GM19025 (cell line): ENCODE results near the gene KIF2A.

Source experiments
- ATAC-seq: cut with Tn5 transposase; IDR thresholded peaks from one replicate; pipeline ENCODE4 v1.9.1; 2021; ENCODE audit warnings: mild to moderate bottlenecking, low read depth, moderate library complexity; ENCODE audit not compliant: unreplicated experiment

KIF2A gene

DNA sequence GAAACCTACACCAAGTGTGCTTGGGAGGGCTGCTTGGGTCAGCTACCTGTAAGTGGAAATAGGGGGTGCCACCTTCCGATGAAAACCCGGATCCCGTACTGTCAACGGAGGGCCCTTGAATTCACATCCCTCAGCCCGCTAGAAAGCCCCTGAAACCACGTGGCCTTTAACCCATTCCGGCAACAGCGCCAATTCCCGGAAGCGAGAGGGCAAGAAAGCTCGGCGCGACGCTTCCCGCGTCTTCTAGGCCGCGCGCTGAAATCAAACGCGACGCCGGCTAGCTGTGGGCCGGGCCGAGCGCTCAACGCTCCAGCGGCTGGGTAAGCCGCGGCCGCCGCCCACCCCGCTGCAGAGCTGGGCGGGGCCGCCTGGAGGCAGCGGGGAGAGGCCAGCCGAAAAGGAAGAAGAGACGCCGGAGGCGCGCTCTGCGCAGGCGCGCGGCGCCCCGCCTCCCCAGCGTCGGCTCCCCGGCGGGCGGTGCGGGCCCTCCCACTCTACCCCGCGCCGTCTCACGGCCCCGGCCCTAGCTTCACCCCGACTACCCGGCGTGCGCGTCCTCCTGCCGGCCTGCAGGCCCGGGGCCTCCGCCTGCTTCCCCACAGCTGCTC, at the start of gene KIF2A:
KIF2A (plus strand) TSS at position 492 of the 608 bp plus-strand sequence. CDS start 267 bp downstream, outside the sequence.
- ATAC-seq = peak; percentile 92

DNA sequence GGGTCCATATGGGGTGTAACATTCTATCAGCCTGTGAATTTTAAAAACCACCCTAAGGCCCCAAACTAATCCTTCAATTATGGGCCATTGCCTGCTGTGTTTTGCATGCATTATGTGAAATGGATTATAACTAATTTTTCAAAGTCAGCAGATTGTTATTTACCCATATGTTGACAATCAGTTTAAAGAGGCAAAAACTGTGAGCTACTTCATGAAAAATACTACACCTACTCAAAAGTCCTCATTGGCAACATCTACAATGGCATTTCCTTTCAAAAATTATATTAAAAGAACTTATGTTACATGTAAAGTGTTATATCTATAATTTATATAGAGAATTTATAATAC, 49.0 kb upstream of the KIF2A start:
- no peak for ATAC-seq

DNA sequence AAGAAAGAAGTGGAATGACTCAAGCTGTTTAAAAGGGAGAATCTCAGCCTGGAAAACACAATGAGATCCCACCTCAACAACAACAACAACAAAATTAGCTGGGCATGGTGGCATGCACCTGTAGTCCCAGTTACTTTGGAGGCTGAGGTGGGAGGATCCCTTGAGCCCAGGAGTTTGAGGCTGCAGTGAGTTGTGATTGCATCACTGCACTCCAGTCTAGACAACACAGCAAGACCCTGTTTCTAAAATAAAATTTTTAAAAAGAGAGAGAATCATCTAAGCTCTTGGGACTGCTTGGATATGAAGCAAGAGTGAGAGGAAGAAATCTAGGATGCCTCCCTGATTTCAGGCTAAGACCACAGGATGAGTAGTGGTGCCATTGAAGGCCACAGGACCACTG, 47.4 kb upstream of the KIF2A start:
- no peak for ATAC-seq

DNA sequence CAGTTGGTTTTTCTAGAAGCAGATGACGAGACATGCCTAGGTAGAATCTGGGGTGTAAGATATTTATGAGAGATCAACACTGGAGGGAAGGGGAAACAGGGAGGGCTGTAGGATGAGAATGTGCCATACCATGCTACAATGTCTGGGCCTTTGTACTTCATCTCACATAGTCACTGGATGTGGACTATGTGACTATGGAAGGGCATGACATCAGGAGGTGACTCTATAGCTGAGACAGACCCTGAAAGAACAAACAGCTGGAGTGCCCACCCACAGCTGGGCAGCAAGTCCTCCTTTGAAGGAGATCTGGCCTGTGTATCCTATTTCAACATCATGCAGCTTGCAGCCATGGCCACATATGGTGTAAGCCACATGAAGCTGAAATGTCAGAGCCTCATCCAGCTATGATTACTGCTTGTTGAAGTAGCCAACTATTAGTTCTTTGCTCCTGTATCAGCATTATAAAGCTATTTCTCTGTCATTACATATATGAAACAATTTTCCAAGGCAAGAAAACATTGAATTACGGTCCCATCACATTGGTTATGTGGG, 46.2 kb upstream of the KIF2A start:
- ATAC-seq = no peak

DNA sequence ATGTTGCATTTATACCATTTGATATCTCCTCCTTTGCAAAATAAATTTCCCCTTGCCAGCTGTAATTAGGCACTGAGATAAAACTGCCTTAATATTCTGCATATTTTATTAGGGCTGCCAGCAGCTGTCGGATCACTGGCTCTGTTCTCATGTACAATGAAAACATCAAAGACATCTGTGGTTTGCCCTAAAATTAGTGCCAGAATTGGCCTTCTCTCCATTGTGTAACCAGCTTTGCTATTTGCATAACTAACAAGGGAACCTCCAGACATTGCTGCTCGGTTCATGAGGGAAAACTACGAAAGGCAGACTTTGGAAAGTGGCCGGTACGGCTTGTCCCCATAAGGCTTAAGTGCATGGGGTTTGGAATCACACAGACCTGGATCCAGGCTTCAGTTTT, 45.5 kb upstream of the KIF2A start:
- no peak for ATAC-seq

DNA sequence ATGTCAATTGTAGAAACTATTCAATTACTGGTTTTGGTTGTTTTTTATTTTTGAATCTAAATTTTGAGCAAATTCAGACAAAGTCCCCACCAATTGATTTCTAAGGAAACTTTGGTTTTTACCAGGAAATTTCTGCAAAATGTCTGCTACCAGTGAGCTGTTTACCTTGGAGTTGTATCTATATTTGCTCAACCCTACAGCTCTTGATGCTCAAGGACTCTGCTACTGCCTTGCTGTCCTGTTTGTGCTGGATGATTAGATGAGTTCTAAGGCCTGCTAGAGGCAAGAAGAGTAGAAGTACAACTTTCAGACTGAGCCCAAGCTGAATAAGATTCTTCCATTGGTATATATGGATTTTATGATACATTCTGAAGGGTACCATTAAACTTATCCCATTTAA, 42.6 kb upstream of the KIF2A start:
- no peak for ATAC-seq

DNA sequence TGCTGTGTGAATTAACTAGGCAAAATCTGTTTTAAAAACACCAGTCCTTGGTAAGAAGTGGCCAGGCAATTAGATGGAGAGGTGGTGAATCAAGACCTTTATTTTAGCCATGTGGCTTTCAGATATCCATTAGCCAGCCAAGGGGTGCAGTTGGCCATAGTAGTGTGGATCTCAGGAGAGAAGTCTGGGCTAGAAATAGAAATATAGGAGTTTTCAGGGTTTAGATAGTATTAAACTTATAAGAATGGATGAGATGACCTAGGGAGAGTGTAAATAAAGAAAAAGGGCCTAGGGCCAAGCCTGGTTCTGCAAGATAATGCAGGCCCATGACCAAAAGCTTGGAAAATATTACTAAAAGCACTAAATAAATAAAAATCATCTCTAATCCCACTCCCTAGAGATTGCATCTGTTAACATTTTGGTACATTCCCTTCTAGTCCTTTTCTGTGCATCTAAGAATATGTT, 40.3 kb upstream of the KIF2A start:
- no peak for ATAC-seq

DNA sequence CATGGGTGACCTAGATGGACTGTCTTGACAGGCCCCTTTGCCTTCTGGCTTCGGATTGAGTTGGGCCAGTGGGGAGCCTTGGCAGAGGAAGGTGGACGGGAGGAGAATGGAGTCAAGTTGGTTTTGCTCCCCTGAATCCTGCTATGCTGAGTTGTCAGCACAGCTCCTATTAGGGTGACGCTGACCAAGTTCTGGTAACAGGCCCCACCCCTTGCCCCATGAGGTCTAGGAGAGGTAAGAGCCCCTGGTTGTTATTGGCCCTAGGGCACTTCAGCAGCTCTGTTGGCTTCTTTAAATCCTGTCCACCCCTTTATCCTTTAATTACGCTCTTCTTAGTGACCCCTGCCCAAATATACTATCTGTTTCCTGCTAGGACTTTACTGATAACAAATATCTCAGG, 39.4 kb upstream of the KIF2A start:
- no peak for ATAC-seq

DNA sequence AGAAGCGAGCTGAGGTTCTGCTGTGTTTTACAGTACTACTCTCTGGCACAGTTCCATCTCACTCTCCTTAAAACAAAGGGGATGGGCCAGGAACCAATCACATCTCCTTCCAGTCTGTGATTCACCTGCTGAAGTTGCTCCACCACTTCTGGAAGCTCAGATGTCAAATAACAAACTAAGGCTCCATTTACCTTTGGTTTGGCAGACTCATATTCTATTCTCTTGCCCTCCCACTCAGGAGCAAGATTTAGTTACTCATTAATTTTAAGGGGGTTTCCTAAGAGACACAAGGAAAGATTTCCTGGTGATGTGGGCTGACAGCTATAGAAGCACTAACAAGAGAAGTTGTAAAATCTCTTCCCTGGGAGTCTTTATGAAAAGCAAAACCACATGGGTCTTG, 37.8 kb upstream of the KIF2A start:
- ATAC-seq = peak; percentile 66

DNA sequence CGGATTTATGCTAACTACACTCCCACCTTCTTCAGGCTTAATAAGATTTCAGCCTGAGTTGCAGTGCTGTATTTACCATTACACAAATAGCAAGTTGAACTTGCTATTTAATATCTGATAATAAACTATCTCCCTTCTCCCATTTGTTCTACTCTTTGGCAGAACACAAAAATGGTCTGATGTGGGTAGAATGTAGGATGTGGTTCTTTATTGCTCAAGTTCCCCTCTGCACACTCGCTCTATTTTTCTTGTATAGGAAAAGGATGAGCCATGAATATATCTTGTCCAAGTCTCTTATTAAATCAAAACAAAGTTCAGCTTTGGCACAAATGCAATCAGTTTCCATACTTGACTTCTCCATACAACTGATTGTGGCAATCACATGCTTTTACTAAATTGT, 37.2 kb upstream of the KIF2A start:
- no peak for ATAC-seq

DNA sequence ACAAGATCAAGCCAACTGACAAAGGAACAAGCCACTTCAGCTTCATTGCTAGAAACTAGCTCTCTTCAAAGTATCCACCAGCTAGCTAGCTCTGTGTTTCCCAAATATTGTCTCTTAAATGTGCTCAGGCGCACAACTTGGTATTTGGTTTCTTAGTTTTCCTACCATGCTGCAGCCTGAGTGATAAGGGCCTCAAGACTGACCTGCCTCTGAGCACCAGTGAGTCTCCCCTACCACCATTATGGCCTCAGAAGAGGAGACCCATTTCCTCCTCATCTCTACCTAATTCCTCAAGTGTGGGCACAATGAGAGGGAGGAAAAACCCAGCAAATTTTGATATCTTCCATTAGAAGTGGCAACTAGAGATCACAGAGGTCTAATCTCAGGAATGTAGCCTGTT, 34.6 kb upstream of the KIF2A start:
- ATAC-seq = no peak

DNA sequence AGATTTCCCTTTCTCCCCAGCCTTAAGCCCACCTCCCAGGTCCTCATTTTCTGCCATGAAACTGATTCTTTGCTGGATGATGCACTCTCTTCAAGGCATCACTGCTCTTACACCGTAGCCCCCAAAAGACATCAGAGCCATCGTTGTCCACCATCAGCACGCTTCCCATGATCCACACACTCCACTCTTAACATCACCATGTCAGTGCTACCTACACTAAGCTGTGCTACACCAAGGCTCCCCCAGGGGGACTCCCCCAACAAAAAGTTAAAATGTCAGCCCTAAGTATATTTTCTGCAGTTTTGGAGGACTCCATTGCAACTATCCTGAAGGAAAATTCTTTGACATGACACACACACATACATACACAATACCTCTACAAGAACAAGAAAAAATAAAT, 34.1 kb upstream of the KIF2A start:
- no peak for ATAC-seq

DNA sequence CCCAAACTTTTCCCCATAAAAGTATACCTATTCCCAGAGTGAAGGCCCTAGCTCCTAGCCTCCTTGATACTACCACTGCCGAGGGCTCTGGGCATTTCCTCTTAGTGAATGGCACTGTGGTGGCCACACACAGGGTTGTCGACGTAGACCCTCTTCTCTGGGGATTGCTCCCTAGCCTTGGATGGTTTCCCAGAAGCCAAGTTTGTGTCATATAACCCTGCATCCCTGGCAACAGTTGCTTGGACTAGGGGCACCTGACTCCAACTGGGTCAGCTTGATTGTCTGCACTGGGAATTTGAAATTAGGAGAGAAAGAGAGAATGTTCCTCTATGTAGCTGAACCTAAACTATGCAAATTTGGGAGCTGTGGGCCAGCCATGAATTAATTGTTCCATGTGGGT, 32.3 kb upstream of the KIF2A start:
- no peak for ATAC-seq

DNA sequence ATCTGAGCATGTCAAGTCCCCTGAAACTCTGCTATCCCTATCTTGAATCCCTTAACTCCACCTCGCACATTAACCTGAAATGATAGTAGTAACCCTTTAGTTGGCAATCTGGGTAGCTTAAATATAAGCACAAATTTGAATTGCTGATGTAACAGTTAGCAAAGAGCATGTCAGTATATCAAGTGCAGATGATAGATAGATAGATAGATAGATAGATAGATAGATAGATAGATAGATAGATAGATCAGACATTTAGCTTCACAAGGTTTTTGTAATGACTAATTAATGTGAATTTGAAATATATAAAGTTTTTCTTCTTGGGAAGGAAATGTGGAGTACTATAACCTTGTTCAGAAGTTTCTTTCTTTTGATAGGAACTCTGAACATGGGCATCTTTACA, 30.4 kb upstream of the KIF2A start:
- ATAC-seq = no peak

DNA sequence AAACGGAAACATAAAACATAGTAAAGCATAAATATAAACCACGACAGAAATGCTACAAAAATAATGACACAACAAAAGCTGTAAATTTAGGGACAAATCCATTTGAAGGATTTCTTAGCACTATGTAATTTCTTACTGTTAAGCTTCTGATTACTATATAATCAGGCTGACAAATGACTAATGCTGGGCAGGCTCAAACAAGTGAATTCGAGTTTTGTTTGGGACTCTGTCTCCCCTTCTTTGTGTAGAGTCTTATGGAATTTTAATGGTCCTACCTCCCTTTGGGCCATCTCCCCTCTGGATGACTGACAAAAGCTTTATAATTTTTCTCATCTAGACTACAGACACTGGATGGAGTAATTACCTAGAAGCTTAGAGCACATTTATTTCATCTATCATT, 24.6 kb upstream of the KIF2A start:
- ATAC-seq = no peak

DNA sequence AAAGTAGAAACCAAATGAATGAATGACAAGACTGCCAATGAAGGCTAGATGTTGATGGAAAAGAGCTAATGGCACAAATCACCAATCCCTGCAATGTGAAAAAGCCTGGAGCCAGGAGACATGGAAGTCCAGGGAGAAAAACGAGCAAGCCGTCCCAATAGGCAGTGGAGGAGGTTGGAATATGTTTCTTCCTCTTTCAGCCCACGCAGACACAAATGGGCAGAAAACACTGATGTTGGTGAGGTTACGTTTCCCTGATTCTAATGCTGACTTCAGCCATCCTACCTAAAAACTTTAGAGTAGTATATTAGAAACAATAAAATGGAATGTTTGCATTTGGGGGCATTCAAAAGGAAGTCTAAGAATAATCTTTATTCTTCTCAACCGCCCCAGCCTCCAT, 23.9 kb upstream of the KIF2A start:
- no peak for ATAC-seq

DNA sequence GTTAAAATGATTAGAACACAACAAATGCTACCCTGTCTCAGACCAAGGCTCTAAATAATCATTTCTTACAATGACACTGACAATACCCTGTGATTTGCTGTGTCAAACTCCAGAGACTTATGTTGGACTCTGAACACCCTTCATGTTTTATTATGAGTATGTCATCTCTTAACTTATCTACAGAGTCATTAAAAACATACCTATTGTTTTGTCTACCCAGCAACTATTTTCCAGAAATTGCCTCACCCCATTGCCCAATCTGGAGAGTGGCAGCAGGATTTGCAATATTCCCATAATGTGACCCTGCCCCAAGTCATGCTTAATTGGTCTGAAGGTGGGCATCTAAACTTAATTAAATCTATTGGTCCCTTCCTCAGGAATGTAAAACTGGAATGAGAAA, 23.0 kb upstream of the KIF2A start:
- no peak for ATAC-seq

DNA sequence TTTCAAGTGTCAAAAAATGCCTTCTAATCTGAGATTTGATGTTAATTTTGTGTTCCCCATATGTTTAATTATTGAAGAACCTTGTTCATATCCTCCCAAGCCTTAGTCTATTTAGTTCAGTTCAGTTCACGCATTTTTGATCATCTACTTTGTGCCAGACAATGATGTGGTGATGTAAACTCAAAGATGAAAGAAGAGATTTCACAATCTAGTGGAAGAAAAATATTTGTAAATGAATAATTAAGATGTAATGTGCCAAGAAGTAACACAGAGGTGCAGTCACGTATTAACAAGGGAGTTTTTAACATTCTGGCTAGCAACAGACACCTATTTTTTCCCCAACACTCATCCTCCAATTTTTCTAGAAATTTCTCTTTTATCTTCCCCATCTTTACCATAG, 22.1 kb upstream of the KIF2A start:
- no peak for ATAC-seq

DNA sequence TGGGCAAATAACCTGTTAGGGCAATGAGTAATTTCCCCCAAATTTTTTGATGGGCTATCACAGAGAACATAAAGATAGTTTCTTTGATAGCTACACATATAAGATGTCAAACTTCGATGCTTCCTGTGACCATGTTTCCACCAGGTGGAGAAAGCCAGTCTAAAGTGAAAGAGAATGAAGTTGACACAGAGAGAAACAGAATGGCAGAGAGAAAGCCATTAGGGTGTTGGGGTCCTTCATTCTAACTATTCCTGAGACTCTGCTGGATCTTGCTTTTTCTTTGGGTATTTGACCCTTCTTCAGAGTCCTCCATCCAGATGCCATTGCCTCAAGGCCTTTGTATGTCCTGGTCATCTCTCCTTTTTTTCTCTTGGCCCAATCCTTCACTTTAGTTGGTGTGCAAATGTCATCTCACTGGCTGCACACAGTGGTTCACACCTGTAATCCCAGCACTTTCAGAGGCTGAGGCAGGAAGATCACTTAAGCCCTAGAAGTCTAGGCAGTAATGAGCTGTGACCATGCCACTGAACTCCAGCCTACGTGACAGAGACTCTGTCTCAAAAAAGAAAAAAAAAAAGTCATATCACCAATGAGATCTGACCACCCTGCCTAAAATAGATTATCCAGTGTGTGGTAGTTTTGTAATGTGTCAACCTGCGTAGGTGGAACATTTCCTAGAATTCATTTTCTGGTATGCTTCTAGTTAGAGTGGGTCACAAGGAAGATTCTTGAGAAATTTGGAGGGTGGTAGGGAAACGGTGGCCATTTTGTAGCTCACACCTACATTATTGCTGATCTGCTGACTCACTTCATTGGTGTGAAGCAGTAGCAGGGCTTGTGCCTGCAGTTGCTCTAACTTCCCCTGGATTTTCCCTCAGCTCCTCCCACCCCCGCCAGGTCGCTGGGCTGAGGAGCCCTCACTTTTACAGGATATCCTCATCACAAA, 20.8 kb upstream of the KIF2A start:
- ATAC-seq = peak; percentile 69

DNA sequence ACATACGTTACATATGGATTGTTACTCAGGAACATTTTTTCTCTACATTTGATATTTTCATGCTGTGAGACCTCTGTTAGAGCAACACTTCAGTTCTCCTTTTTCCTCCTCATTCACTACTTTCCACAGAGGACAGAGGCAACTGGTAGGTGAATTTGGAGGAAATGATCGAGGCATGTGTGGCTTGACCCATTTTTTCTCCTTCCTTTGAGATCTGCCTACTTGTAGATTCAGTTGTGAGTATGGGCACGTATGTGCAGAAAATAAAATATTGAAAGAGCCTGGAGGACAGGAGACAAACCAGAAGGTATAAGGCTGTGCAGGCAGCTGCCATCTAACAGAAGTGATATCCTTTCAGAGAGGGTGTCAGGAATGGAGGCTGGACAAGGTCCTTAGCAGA, 19.2 kb upstream of the KIF2A start:
- ATAC-seq = no peak

DNA sequence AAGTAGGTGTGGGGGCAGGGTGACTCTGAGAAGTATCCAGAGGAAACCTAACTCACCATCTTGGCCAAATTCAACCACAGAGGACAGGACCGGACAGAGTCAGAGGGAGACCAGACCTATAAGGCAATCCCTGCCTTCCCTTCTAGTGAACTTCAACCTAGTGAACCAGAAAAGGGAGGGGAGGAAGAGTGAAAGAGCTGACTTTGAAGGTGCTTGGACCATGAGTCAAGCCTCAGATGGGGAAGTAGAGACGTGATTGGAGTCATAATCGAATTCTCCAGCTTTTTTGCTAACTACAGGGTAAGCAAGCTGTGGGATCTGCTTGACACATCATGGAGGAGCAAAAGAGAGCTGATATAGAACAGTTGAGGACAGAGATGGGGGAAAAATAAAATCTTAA, 18.8 kb upstream of the KIF2A start:
- no peak for ATAC-seq

DNA sequence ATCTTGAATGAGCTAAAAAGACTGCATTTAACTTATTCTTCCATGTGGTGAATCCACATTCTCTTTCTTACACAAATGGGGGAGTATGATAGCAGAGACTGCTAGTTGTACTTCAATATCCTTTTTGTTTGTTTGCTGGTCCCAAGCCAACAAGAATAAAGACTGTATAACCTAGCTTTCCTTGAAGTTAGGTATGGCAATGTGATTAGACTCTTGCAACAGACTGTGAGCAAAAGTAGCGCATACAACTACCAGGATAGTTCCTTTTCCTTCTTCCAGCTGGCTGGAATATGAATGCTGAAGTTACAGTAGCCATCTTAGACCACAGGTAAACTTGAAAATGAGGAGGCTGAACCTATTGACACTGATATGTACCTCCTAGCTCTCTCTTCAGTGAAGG, 17.9 kb upstream of the KIF2A start:
- no peak for ATAC-seq
